ENCODE data around the gene KRT23. TPM values are rescaled to one million over a fixed set of nuclear protein-coding genes. Genes with fewer than 3 reads are reported as not detected.
A peak's percentile ranks its signal among the peaks of the same experiment; 100 is the strongest.
"Not testable (repeated sequence)": the region's sequence is repeated elsewhere in the genome, so short reads cannot be mapped to it uniquely, and the experiment has no call there.

The KRT23 gene
- total RNA-seq, 8 experiments from 2014 or later = 0.36 to 1.2 (median 0.66) TPM; not detected in 5

DNA sequence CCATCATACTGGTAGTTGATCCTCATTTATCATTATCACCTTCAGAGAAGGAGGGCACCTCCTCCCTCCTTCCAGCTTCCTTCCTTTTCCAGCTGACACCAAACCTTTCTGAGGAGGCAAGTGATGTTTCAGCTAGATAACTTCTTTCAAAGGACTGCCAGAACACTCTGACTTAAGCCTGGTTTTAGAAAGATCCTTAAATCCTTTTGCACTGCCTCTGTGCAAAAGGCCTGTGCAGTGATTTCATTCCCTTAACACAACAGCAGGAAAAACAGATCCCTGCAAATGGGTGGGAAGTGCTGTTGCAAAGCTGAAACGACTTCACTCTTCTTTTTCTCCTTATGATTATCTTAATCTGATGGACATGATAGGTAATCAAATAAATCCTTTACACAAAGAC lies 7.1 kb upstream of the KRT23 start:
- H3K4me1 ChIP-seq (replicated peaks in 1 of 2) = peaks cover 5 to 6% of the 10 kb centered on the region in 2 donors
- 0 to 75% (median 23%) methylated on average over 1 of the region's 1 CpG; no CpG with 5 or more reads in 4 of the 10 experiments for WGBS, 10 experiments
- no peak overlapping the region for H3K4me3 ChIP-seq
- in situ Hi-C loops (cut with MboI; ENCODE audit: low pct_unique_long_range_greater_than_20kb in 2 of 9, low sequenced_read_pairs in 9 of 9, unreplicated experiment in 9 of 9) = no loop called here
- no peak overlapping the region for H3K27ac ChIP-seq
- no peak for ATAC-seq (replicated peaks in 6 of 8)

DNA sequence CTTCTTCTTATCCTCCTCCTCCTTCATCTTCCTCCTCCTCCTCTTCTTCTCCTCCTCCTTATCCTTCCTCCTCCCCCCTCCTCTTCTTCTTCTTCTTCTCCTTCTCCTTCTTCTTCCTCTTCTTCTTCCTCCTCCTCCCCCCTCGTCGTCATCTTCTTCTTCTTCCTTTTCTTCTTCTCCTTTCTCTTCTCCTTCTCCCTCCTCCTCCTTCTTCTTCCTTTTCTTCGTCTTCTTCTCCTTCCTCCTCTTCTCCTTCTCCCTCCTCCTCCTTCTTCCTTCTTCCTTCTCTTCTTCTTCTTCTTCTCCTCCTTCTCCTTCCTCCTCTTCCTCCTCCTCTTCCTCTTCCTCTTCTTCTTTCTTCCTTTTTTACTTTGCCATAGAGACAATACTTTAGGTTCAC lies 5.1 kb upstream of the KRT23 start:
- in situ Hi-C loops (cut with MboI; ENCODE audit: low pct_unique_long_range_greater_than_20kb in 2 of 9, low sequenced_read_pairs in 9 of 9, unreplicated experiment in 9 of 9) = no loop called here
- no peak overlapping the region for H3K27ac ChIP-seq
- 53 to 92% (median 77%) methylated on average over 2 to 3 of the region's 3 CpGs; no CpG with 5 or more reads in 2 of the 10 experiments for WGBS, 10 experiments
- no peak overlapping the region for H3K4me3 ChIP-seq
- no peaks in the 10 kb centered on the region for H3K4me1 ChIP-seq (replicated peaks in 1 of 2)
- no peak for ATAC-seq (replicated peaks in 6 of 8)

- in situ Hi-C loops (cut with MboI; ENCODE audit: low pct_unique_long_range_greater_than_20kb in 2 of 9, low sequenced_read_pairs in 9 of 9, unreplicated experiment in 9 of 9) = no loop called here
- H3K4me1 ChIP-seq (replicated peaks in 1 of 2) = peaks cover 0 to 3% of the 10 kb centered on the region in 2 donors
- H3K27ac ChIP-seq = no peak overlapping the region
- H3K4me3 ChIP-seq = no peak overlapping the region
- WGBS, 10 experiments = 0 to 81% (median 69%) methylated on average over 1 to 6 of the region's 6 CpGs
- ATAC-seq (replicated peaks in 6 of 8) = no peak
Observed at GRCh38 chr17:40940266-40940665, 2.8 kb upstream of the KRT23 start.

DNA sequence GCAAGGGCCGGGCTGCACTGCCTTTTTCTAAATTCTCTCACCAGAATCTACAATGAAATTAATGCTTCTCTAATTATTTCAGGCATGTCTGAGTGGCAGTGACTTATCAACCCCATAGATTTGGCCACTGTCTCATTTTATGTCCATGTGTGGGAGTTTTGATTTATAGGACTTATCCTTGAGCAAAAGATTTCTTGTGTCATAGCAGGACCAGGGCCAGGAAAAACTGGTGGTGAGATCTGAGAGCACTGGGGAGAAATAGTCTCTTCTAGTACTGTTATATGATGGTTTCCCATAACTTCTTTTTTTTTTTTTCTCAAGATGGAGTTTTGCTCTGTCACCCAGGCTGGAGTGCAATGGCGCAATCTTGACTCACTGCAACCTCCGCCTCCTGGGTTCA lies 1.5 kb upstream of the KRT23 start:
- in situ Hi-C loops (cut with MboI; ENCODE audit: low pct_unique_long_range_greater_than_20kb in 2 of 9, low sequenced_read_pairs in 9 of 9, unreplicated experiment in 9 of 9) = no loop called here
- H3K4me3 ChIP-seq = no peak overlapping the region
- WGBS, 10 experiments = 22 to 100% (median 86%) methylated on average over 1 to 3 of the region's 3 CpGs; no CpG with 5 or more reads in 3 of the 10 experiments
- peaks cover 0 to 3% of the 10 kb centered on the region in 2 donors for H3K4me1 ChIP-seq (replicated peaks in 1 of 2)
- no peak for ATAC-seq (replicated peaks in 6 of 8)
- no peak overlapping the region for H3K27ac ChIP-seq

DNA sequence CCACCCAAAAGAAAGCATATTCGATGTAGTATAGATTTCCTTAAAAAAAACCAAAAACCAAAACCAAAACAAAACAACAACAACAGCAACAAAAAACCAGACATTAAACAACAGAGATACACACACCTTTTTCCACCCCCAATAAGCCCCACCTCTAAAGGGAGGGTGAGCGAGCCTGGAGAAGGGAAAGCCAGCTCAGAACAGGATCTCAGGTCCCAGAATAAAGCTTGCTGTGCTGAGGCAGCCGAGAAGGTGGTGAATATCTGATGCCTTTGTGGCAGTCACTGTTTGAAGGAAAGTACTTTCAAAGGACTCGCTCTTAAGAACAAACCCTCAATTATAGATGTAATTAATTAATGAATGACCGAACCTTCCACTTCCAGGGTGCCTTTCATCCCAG lies 470 bp downstream of the KRT23 start:
- WGBS, 10 experiments = 64 to 87% (median 80%) methylated on average over 1 to 4 of the region's 5 CpGs; no CpG with 5 or more reads in 3 of the 10 experiments
- in situ Hi-C loops (cut with MboI; ENCODE audit: low pct_unique_long_range_greater_than_20kb in 2 of 9, low sequenced_read_pairs in 9 of 9, unreplicated experiment in 9 of 9) = no loop called here
- H3K4me3 ChIP-seq = no peak overlapping the region
- peaks cover 0 to 3% of the 10 kb centered on the region in 2 donors for H3K4me1 ChIP-seq (replicated peaks in 1 of 2)
- H3K27ac ChIP-seq = no peak overlapping the region
- no peak for ATAC-seq (replicated peaks in 6 of 8)

DNA sequence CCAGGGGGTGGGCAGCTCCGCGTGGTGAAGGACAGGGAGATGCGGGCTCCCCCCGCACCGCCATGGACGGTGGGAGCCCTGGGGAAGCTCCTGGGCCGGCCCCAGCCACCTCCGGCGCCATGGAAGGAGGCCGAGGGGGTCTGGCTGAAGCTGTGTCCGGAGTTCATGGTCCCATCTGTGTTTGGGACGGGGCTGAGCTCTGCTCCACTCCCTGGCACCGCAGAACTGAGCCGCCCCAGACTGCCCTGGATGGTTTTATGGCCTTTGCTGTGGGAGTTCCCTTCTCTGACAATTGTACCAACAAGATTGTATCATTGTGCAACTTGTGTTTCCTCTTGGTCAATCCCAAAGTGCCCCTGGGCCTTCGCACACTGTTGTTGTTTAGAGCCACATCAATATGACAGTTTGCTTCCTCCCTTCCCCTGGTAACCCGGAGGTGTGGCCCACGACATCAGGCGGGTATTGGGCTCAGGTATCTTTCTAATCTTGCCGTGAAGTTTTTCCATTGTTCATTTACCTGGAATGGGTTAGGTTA lies 942 bp downstream of the KRT23 start:
- Histone ChIP-seq H3K27ac (no peak overlapping the region), H3K4me1 (replicated peaks in 1 of 2) (peaks cover 0 to 3% of the 10 kb centered on the region in 2 donors), H3K4me3 (no peak overlapping the region)
- in situ Hi-C loops (cut with MboI; ENCODE audit: low pct_unique_long_range_greater_than_20kb in 2 of 9, low sequenced_read_pairs in 9 of 9, unreplicated experiment in 9 of 9) = no loop called here
- ATAC-seq (replicated peaks in 6 of 8) = no peak
- WGBS, 10 experiments = 83 to 100% (median 90%) methylated on average over 1 to 4 of the region's 19 CpGs; no CpG with 5 or more reads in 5 of the 10 experiments

GRCh38 chr17:40935624-40936023 lies 1.8 kb downstream of the KRT23 start:
- Histone ChIP-seq H3K27ac (no peak overlapping the region), H3K4me1 (replicated peaks in 1 of 2) (peaks cover 0 to 3% of the 10 kb centered on the region in 2 donors), H3K4me3 (no peak overlapping the region)
- no peak for ATAC-seq (replicated peaks in 6 of 8)
- in situ Hi-C loops (cut with MboI; ENCODE audit: low pct_unique_long_range_greater_than_20kb in 2 of 9, low sequenced_read_pairs in 9 of 9, unreplicated experiment in 9 of 9) = no loop called here
- WGBS, 10 experiments = 28 to 100% (median 85%) methylated on average over 1 to 3 of the region's 3 CpGs; no CpG with 5 or more reads in 1 of the 10 experiments

GRCh38 chr17:40932608-40933007 lies 4.8 kb downstream of the KRT23 start:
- ATAC-seq (replicated peaks in 6 of 8) = peak in 4 of 8 experiments; percentile 19 to 66 (median 47)
- H3K27ac ChIP-seq = no peak overlapping the region
- in situ Hi-C loops (cut with MboI; ENCODE audit: low pct_unique_long_range_greater_than_20kb in 2 of 9, low sequenced_read_pairs in 9 of 9, unreplicated experiment in 9 of 9) = no loop called here
- H3K4me3 ChIP-seq = no peak overlapping the region
- peaks cover 0 to 3% of the 10 kb centered on the region in 2 donors for H3K4me1 ChIP-seq (replicated peaks in 1 of 2)
- 44 to 92% (median 59%) methylated on average over 1 to 2 of the region's 2 CpGs; no CpG with 5 or more reads in 3 of the 10 experiments for WGBS, 10 experiments

- Histone ChIP-seq H3K27ac (no peak overlapping the region), H3K4me1 (replicated peaks in 1 of 2) (no peaks in the 10 kb centered on the region), H3K4me3 (no peak overlapping the region)
- WGBS, 10 experiments = 17 to 100% (median 90%) methylated on average over 1 to 2 of the region's 3 CpGs; no CpG with 5 or more reads in 2 of the 10 experiments
- in situ Hi-C loops (cut with MboI; ENCODE audit: low pct_unique_long_range_greater_than_20kb in 2 of 9, low sequenced_read_pairs in 9 of 9, unreplicated experiment in 9 of 9) = no loop called here
- ATAC-seq (replicated peaks in 6 of 8) = no peak
Observed at GRCh38 chr17:40931311-40931710, 6.1 kb downstream of the KRT23 start.

- ATAC-seq (replicated peaks in 6 of 8) = peak in 1 of 8 experiments; percentile 55
- H3K27ac ChIP-seq = no peak overlapping the region
- 12 to 85% (median 69%) methylated on average over 3 to 8 of the region's 8 CpGs; no CpG with 5 or more reads in 2 of the 10 experiments for WGBS, 10 experiments
- peaks cover 0 to 9% of the 10 kb centered on the region in 2 donors for H3K4me1 ChIP-seq (replicated peaks in 1 of 2)
- H3K4me3 ChIP-seq = no peak overlapping the region
- in situ Hi-C loops (cut with MboI; ENCODE audit: low pct_unique_long_range_greater_than_20kb in 2 of 9, low sequenced_read_pairs in 9 of 9, unreplicated experiment in 9 of 9) = no loop called here
Observed at GRCh38 chr17:40926341-40926740, 11.1 kb downstream of the KRT23 start.

DNA sequence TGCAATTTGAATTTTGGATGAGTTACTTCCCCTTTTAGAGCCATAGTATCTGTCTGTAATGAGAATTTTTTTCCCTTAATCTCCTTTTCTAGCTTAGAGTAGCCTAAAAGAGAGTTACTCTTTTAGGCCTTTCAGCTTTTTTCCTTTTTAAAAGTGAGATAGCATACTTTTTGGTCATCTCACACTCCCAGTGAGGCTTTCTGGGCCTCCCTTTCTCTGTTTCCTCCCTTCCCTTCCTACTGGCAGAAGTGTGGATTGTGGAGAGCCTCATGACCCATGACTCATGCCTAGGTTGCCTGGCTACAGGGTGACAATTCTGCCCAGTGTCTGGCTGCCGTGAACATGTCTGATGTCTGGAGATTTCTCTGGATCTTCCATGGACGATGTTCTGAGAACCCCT lies 15.2 kb downstream of the KRT23 start:
- Histone ChIP-seq H3K4me3 (no peak overlapping the region), H3K4me1 (replicated peaks in 1 of 2) (peaks cover 0 to 9% of the 10 kb centered on the region in 2 donors), H3K27ac (no peak overlapping the region)
- in situ Hi-C loops (cut with MboI; ENCODE audit: low pct_unique_long_range_greater_than_20kb in 2 of 9, low sequenced_read_pairs in 9 of 9, unreplicated experiment in 9 of 9) = loop anchor here in 8 of 9 experiments (25.0 kb wide), 4 partner anchors 390 to 740 kb away; partner anchors contain the start of genes KRT35 (in 2 of the 8), KRT36 (in 2 of the 8), KRT9 (in 1 of the 8) and KRTAP16-1 (in 1 of the 8)
- 0 to 84% (median 45%) methylated on average over 1 to 2 of the region's 2 CpGs; no CpG with 5 or more reads in 4 of the 10 experiments for WGBS, 10 experiments
- ATAC-seq (replicated peaks in 6 of 8) = peak in 7 of 8 experiments; percentile 97 to 100 (median 100)

GRCh38 chr17:40921026-40921425 lies 16.4 kb downstream of the KRT23 start:
- WGBS, 10 experiments = 0 to 93% (median 56%) methylated on average over 1 to 2 of the region's 2 CpGs; no CpG with 5 or more reads in 2 of the 10 experiments
- H3K27ac ChIP-seq = no peak overlapping the region
- in situ Hi-C loops (cut with MboI; ENCODE audit: low pct_unique_long_range_greater_than_20kb in 2 of 9, low sequenced_read_pairs in 9 of 9, unreplicated experiment in 9 of 9) = loop anchor here in 8 of 9 experiments (25.0 kb wide), 4 partner anchors 391 to 741 kb away; partner anchors contain the start of genes KRT35 (in 2 of the 8), KRT36 (in 2 of the 8), KRT9 (in 1 of the 8) and KRTAP16-1 (in 1 of the 8)
- no peak for ATAC-seq (replicated peaks in 6 of 8)
- H3K4me3 ChIP-seq = no peak overlapping the region
- H3K4me1 ChIP-seq (replicated peaks in 1 of 2) = peaks cover 0 to 9% of the 10 kb centered on the region in 2 donors

GRCh38 chr17:40917116-40917515 lies 20.3 kb downstream of the KRT23 start:
- not testable (repeated sequence) for H3K27ac ChIP-seq; H3K4me1 ChIP-seq (replicated peaks in 1 of 2); ATAC-seq (replicated peaks in 6 of 8); H3K4me3 ChIP-seq
- in situ Hi-C loops (cut with MboI; ENCODE audit: low pct_unique_long_range_greater_than_20kb in 2 of 9, low sequenced_read_pairs in 9 of 9, unreplicated experiment in 9 of 9) = loop anchor here in 8 of 9 experiments (10.0 to 25.0 kb wide), 5 partner anchors 395 to 745 kb away; partner anchors contain the start of genes KRT35 (in 2 of the 8), KRT36 (in 2 of the 8), KRT9 (in 1 of the 8) and KRTAP16-1 (in 1 of the 8)
- 70 to 100% (median 100%) methylated on average over 1 to 2 of the region's 2 CpGs; no CpG with 5 or more reads in 3 of the 10 experiments for WGBS, 10 experiments
